A549 (cell line): ENCODE results near the gene IFT57.

Experiments used
- CBX2 ChIP-seq: fragments of 200-600 bp; sonication (generic); IDR thresholded peaks from 2 replicates; pipeline ENCODE4 v1.6.1; 2016; ENCODE audit warnings: low read depth, mild to moderate bottlenecking, borderline replicate concordance
- MAZ ChIP-seq: fragments of 150-350 bp; IDR thresholded peaks from 2 replicates; pipeline ENCODE4 v1.6.1; 2014; ENCODE audit warnings: antibody characterized with exemption, low read depth, low read length, borderline replicate concordance
- RAD21 ChIP-seq, 2 experiments: fragments of >200 bp in 1 of 2; sonication (Bioruptor Twin) in 1 of 2; formaldehyde crosslinking in 1 of 2; IDR thresholded peaks in 1 of 2; conservative IDR thresholded peaks in 1 of 2; 2 replicates in 1 of 2; 3 replicates in 1 of 2; pipeline ENCODE4 v1.6.1; 2012 to 2018; ENCODE audit warnings: inconsistent platforms in 1 of 2
- TF ChIP-seq, protein P1 (sequence below): fragments of 450-650 bp; IDR thresholded peaks from 2 replicates; pipeline ENCODE4 v1.6.1; 2014; ENCODE audit warnings: antibody characterized with exemption
- TF ChIP-seq, protein P2 (sequence below): fragments of >200 bp; sonication (Bioruptor Twin); formaldehyde crosslinking; IDR thresholded peaks from 3 replicates; pipeline ENCODE4 v1.5.1; 2016

DNA sequence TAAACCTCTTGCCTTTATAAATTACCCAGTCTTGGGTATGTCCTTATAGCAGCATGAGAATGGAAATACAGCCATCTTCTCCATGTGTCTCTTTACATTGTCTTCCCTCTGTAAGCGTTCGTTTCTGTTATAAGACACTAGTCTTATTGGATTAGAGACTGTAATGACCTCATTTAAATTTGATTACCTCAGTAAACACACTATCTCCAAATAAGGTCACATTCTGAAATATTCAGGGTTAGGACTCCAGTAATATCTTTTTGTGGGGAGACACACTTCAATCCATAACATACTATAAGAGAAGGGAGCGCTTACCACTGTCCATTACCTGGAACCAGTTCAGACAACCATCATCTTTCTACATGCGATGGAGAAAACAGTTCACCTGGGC, 97.1 kb downstream of the IFT57 start:
- TF ChIP-seq, protein P1, sequence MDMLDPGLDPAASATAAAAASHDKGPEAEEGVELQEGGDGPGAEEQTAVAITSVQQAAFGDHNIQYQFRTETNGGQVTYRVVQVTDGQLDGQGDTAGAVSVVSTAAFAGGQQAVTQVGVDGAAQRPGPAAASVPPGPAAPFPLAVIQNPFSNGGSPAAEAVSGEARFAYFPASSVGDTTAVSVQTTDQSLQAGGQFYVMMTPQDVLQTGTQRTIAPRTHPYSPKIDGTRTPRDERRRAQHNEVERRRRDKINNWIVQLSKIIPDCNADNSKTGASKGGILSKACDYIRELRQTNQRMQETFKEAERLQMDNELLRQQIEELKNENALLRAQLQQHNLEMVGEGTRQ, result no peak
- TF ChIP-seq RAD21 (conservative IDR thresholded peaks at IDR 0.05 in 1 of 2, IDR thresholded peaks at IDR 0.05 in 1 of 2), result no peak
- TF ChIP-seq, protein P2, sequence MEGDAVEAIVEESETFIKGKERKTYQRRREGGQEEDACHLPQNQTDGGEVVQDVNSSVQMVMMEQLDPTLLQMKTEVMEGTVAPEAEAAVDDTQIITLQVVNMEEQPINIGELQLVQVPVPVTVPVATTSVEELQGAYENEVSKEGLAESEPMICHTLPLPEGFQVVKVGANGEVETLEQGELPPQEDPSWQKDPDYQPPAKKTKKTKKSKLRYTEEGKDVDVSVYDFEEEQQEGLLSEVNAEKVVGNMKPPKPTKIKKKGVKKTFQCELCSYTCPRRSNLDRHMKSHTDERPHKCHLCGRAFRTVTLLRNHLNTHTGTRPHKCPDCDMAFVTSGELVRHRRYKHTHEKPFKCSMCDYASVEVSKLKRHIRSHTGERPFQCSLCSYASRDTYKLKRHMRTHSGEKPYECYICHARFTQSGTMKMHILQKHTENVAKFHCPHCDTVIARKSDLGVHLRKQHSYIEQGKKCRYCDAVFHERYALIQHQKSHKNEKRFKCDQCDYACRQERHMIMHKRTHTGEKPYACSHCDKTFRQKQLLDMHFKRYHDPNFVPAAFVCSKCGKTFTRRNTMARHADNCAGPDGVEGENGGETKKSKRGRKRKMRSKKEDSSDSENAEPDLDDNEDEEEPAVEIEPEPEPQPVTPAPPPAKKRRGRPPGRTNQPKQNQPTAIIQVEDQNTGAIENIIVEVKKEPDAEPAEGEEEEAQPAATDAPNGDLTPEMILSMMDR, result no peak
- TF ChIP-seq CBX2, result no peak
- TF ChIP-seq MAZ, result no peak
